ENCODE results near the gene PITX1.

Gene PITX1

DNA sequence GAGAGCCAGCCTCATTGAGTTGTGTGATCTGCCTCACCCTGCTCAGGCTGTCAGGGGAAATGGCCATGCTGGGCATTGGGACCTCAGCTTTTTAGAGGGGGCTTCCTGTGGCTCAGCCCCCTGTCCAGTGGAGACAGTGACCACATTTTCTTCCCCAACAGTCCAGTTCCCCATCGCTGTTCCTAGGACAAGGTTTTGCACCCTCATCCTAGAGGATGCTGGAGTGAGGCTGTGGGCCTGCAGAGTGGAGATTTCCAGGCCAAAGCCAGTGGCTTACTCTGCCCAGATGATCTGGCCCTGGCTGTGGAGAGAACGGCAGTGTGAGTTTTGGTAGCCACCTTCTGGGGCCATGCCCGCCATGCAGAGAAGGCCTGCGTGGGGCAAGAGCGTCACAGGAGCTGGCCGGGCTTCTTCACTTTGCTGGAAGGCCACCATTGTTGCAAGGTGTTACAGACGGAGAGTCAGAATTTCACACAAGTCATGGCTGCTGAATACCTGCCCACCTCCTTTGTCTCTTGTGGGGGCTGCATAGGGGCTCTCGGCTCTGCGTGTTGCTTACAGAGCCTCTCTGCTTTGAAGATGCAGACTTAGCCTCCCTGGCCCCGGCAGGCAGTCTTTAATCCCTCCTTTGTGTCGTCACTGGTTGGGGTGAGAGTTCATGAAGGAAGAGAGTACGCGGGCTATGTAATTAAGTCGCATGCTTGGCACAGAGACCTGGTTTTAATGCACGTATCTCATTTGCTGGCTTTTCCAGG, 35.2 kb upstream of the PITX1 start (continued):
- TF ChIP-seq PATZ1 (CRISPR knock-in tag; IDR thresholded peaks at IDR 0.05; ENCODE audit: borderline replicate concordance): no peak
- TF ChIP-seq RARB (CRISPR knock-in tag; IDR thresholded peaks at IDR 0.05): no peak
- TF ChIP-seq PPARA (CRISPR knock-in tag; IDR thresholded peaks at IDR 0.05; ENCODE audit: borderline replicate concordance): no peak

GRCh38 chr5:135067587-135067986, 33.6 kb upstream of the PITX1 start:
- TF ChIP-seq RARB (CRISPR knock-in tag; IDR thresholded peaks at IDR 0.05): no peak
- TF ChIP-seq ZFP30 (CRISPR knock-in tag; IDR thresholded peaks at IDR 0.05): no peak
- TF ChIP-seq ZNF8 (CRISPR knock-in tag; IDR thresholded peaks at IDR 0.05): no peak
- no peak for TF ChIP-seq ISL1 (CRISPR knock-in tag; IDR thresholded peaks at IDR 0.05)
- no peak for TF ChIP-seq CSDC2 (CRISPR knock-in tag; IDR thresholded peaks at IDR 0.05)
- no peak for TF ChIP-seq BACH2 (CRISPR knock-in tag; IDR thresholded peaks at IDR 0.05; ENCODE audit: borderline replicate concordance)
- TF ChIP-seq, protein P1, sequence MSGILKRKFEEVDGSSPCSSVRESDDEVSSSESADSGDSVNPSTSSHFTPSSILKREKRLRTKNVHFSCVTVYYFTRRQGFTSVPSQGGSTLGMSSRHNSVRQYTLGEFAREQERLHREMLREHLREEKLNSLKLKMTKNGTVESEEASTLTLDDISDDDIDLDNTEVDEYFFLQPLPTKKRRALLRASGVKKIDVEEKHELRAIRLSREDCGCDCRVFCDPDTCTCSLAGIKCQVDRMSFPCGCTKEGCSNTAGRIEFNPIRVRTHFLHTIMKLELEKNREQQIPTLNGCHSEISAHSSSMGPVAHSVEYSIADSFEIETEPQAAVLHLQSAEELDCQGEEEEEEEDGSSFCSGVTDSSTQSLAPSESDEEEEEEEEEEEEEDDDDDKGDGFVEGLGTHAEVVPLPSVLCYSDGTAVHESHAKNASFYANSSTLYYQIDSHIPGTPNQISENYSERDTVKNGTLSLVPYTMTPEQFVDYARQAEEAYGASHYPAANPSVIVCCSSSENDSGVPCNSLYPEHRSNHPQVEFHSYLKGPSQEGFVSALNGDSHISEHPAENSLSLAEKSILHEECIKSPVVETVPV (CRISPR knock-in tag; IDR thresholded peaks at IDR 0.05): no peak
- TF ChIP-seq, protein P2, sequence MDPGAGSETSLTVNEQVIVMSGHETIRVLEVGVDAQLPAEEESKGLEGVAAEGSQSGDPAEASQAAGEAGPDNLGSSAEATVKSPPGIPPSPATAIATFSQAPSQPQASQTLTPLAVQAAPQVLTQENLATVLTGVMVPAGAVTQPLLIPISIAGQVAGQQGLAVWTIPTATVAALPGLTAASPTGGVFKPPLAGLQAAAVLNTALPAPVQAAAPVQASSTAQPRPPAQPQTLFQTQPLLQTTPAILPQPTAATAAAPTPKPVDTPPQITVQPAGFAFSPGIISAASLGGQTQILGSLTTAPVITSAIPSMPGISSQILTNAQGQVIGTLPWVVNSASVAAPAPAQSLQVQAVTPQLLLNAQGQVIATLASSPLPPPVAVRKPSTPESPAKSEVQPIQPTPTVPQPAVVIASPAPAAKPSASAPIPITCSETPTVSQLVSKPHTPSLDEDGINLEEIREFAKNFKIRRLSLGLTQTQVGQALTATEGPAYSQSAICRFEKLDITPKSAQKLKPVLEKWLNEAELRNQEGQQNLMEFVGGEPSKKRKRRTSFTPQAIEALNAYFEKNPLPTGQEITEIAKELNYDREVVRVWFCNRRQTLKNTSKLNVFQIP (CRISPR knock-in tag; IDR thresholded peaks at IDR 0.05; ENCODE audit: borderline replicate concordance, low read depth): no peak
- no peak for TF ChIP-seq ZFP3 (CRISPR knock-in tag; IDR thresholded peaks at IDR 0.05)
- no peak for TF ChIP-seq ESRRG (CRISPR knock-in tag; IDR thresholded peaks at IDR 0.05)
- no peak for ATAC-seq

GRCh38 chr5:135066781-135067180, 32.8 kb upstream of the PITX1 start:
- ATAC-seq: no peak
- TF ChIP-seq PATZ1 (CRISPR knock-in tag; IDR thresholded peaks at IDR 0.05; ENCODE audit: borderline replicate concordance): no peak
- no peak for TF ChIP-seq GLIS3 (CRISPR knock-in tag; IDR thresholded peaks at IDR 0.05)
- no peak for TF ChIP-seq ZNF565 (CRISPR knock-in tag; conservative IDR thresholded peaks at IDR 0.05; ENCODE audit: low read depth)
- TF ChIP-seq TCF4 (CRISPR knock-in tag; IDR thresholded peaks at IDR 0.05; ENCODE audit: borderline replicate concordance): no peak
- TF ChIP-seq ZFP30 (CRISPR knock-in tag; IDR thresholded peaks at IDR 0.05): no peak
- no peak for TF ChIP-seq PPARA (CRISPR knock-in tag; IDR thresholded peaks at IDR 0.05; ENCODE audit: borderline replicate concordance)
- no peak for TF ChIP-seq SNAI2 (CRISPR knock-in tag; IDR thresholded peaks at IDR 0.05)
- TF ChIP-seq, protein P2 (CRISPR knock-in tag; IDR thresholded peaks at IDR 0.05; ENCODE audit: borderline replicate concordance, low read depth): no peak
- TF ChIP-seq, protein P1 (CRISPR knock-in tag; IDR thresholded peaks at IDR 0.05): no peak
- no peak for TF ChIP-seq ZFP3 (CRISPR knock-in tag; IDR thresholded peaks at IDR 0.05)
- no peak for TF ChIP-seq ZNF70 (CRISPR knock-in tag; IDR thresholded peaks at IDR 0.05)
